Trophoblast cell (in vitro differentiated cells and primary cell): ENCODE measurements around the gene USP36.

ENCODE experiments used
- DNase-seq, 2 donors: peaks; one replicate each; pipeline ENCODE4 v3.0.0-alpha.2; 2016
- H2AFZ ChIP-seq: 2 replicates; pipeline ENCODE4 v1.6.1; 2013; ENCODE audit warnings: low read length, moderate library complexity, mild to moderate bottlenecking; ENCODE audit not compliant: insufficient read depth, poor library complexity
- H2AK5ac ChIP-seq: 2 replicates; pipeline ENCODE4 v1.6.1; 2013; ENCODE audit warnings: mild to moderate bottlenecking, low read length
- H2BK120ac ChIP-seq: 2 replicates; pipeline ENCODE4 v1.6.1; 2013; ENCODE audit warnings: low read length, mild to moderate bottlenecking, moderate library complexity; ENCODE audit not compliant: insufficient read depth, poor library complexity
- H2BK12ac ChIP-seq: 2 replicates; pipeline ENCODE4 v1.6.1; 2013; ENCODE audit warnings: mild to moderate bottlenecking, low read length, moderate library complexity
- H2BK5ac ChIP-seq: 2 replicates; pipeline ENCODE4 v1.6.1; 2013; ENCODE audit warnings: low read length, low read depth, moderate library complexity, mild to moderate bottlenecking; ENCODE audit not compliant: poor library complexity
- H3K14ac ChIP-seq: 2 replicates; pipeline ENCODE4 v1.6.1; 2013; ENCODE audit warnings: mild to moderate bottlenecking, low read length
- H3K18ac ChIP-seq: 2 replicates; pipeline ENCODE4 v1.6.1; 2013; ENCODE audit warnings: mild to moderate bottlenecking, low read length
- H3K23ac ChIP-seq: 2 replicates; pipeline ENCODE4 v1.6.1; 2013; ENCODE audit warnings: low read length
- H3K27ac ChIP-seq: 2 replicates; pipeline ENCODE4 v1.5.1; 2013; ENCODE audit warnings: low read depth, mild to moderate bottlenecking, inconsistent platforms, low read length, moderate library complexity
- H3K27me3 ChIP-seq: 2 replicates; pipeline ENCODE4 v1.6.1; 2013; ENCODE audit warnings: inconsistent platforms, mild to moderate bottlenecking, low read length, moderate library complexity; ENCODE audit not compliant: insufficient read depth
- H3K36me3 ChIP-seq, 2 experiments: 1 replicate in 1 of 2; 2 replicates in 1 of 2; pipeline ENCODE4 v1.6.1; 2013; ENCODE audit warnings: low read length in 2 of 2, mild to moderate bottlenecking in 2 of 2, moderate library complexity in 1 of 2; ENCODE audit not compliant: insufficient read depth in 2 of 2, control insufficient read depth in 1 of 2
- H3K4ac ChIP-seq: 2 replicates; pipeline ENCODE4 v1.6.1; 2013; ENCODE audit warnings: low read depth, mild to moderate bottlenecking, low read length, moderate library complexity
- H3K4me1 ChIP-seq, 2 experiments: 1 replicate in 1 of 2; 2 replicates in 1 of 2; pipeline ENCODE4 v1.6.1; 2013; ENCODE audit warnings: low read length in 2 of 2, mild to moderate bottlenecking in 2 of 2, moderate library complexity in 1 of 2; ENCODE audit not compliant: insufficient read depth in 2 of 2, control insufficient read depth in 1 of 2
- H3K4me2 ChIP-seq: 2 replicates; pipeline ENCODE4 v1.6.1; 2013; ENCODE audit warnings: inconsistent platforms, mild to moderate bottlenecking, low read length, moderate library complexity
- H3K4me3 ChIP-seq: 2 replicates; pipeline ENCODE4 v1.5.1; 2013; ENCODE audit warnings: mild to moderate bottlenecking, low read depth, low read length, inconsistent platforms
- H3K79me1 ChIP-seq: one replicate; pipeline ENCODE4 v1.6.1; 2013; ENCODE audit warnings: low read length
- H3K79me2 ChIP-seq: 2 replicates; pipeline ENCODE4 v1.6.1; 2013; ENCODE audit warnings: low read length, mild to moderate bottlenecking; ENCODE audit not compliant: control insufficient read depth, insufficient read depth, poor library complexity
- H3K9ac ChIP-seq: 2 replicates; pipeline ENCODE4 v1.6.1; 2013; ENCODE audit warnings: mild to moderate bottlenecking, low read length
- H3K9me3 ChIP-seq: 2 replicates; pipeline ENCODE4 v1.6.1; 2013; ENCODE audit warnings: low read depth, mild to moderate bottlenecking, control low read depth, inconsistent platforms, low read length; ENCODE audit not compliant: insufficient read depth
- H4K12ac ChIP-seq: 2 replicates; pipeline ENCODE4 v1.6.1; 2013; ENCODE audit warnings: low read depth, mild to moderate bottlenecking, low read length, moderate library complexity
- H4K8ac ChIP-seq: 2 replicates; pipeline ENCODE4 v1.6.1; 2013; ENCODE audit warnings: low read depth, mild to moderate bottlenecking, low read length, moderate library complexity
- H4K91ac ChIP-seq: one replicate; pipeline ENCODE4 v1.6.1; 2013; ENCODE audit warnings: low read depth, mild to moderate bottlenecking, low read length, moderate library complexity
- WGBS: extraction: QIAGEN DNeasy Blood & Tissue Kit; methylation state at CpG from one replicate; pipeline ENCODE4 v1.1.7; 2013; ENCODE audit warnings: missing lambda C conversion rate; ENCODE audit not compliant: insufficient read length, insufficient coverage; ENCODE audit errors: extremely low coverage; 5-methylcytosine and 5-hydroxymethylcytosine counted together

Gene USP36

DNA sequence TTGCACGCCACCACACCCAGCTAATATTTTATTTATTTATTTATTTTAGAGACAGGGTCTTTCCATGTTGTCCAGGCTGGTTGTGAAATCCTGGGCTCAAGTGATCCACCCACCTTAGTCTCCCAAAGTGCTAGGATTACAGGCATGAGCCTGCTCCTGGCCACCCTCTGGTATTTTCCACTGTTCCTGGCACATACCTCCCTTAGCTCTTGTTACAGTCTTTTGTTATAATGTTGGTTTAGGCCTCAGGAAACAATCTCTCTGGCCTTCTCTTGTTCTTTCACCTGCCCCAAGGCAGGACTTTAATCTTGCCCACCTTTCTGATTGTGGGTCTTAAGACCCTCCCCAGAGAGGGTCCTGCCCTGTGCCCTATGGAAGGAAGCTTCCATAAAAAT lies 55.0 kb downstream of the USP36 start:
- no peak overlapping the region for H2AFZ ChIP-seq
- peaks cover 14% of the 10 kb centered on the region for H3K79me1 ChIP-seq
- H3K9ac ChIP-seq = no peak overlapping the region
- H3K27ac ChIP-seq = no peak overlapping the region
- H2AK5ac ChIP-seq = no peak overlapping the region
- H3K4me2 ChIP-seq = no peak overlapping the region
- no peak overlapping the region for H2BK120ac ChIP-seq
- H3K4me3 ChIP-seq = no peak overlapping the region
- DNase-seq = no peak
- H3K14ac ChIP-seq = no peak overlapping the region
- no peak overlapping the region for H3K23ac ChIP-seq
- no peaks in the 10 kb centered on the region for H3K27me3 ChIP-seq
- WGBS = no CpG with 5 or more reads among the region's 1 CpG
- no peak overlapping the region for H4K91ac ChIP-seq
- peaks cover 0 to 4% of the 10 kb centered on the region in 2 experiments for H3K36me3 ChIP-seq
- peaks cover 11% of the 10 kb centered on the region for H3K79me2 ChIP-seq
- no peak overlapping the region for H2BK12ac ChIP-seq
- H3K4ac ChIP-seq = no peak overlapping the region
- H4K12ac ChIP-seq = no peak overlapping the region
- H3K4me1 ChIP-seq = no peaks in the 10 kb centered on the region
- no peak overlapping the region for H3K18ac ChIP-seq
- H2BK5ac ChIP-seq = no peak overlapping the region
- H4K8ac ChIP-seq = no peak overlapping the region
- H3K9me3 ChIP-seq = no peaks in the 10 kb centered on the region

DNA sequence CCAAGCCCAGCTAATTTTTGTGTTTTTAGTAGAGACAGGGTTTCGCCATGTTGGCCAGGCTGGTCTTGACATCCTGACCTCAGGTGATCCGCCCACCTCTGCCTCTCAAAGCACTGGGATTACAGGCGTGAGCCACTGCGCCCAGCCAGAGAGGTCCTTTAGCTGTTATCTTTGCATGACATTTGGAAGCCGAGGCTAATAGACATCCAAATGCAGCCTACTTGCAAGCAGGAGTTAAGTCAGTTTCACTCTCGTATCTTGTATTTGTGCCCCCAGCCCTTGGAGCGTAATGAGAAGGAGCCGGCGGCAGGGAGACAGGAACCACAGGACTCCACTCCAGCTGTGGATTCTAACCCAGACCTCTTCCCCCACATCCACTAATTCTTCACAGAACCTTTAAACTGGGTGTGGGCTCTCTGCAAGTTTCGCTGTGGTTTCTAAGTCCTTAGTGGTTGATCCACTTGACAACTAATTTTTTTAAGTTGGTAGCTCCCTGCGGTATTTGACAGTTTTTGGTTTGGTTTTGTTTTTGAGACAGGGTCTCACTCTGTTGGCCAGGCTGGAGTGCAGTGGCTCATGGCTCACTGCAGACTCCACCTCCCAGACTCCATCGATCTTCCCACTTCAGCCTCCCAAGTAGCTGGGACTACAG lies 55.5 kb downstream of the USP36 start:
- H3K4me1 ChIP-seq = no peaks in the 10 kb centered on the region
- no peak overlapping the region for H3K4ac ChIP-seq
- H3K4me2 ChIP-seq = no peak overlapping the region
- no peak overlapping the region for H2BK5ac ChIP-seq
- no peak overlapping the region for H4K8ac ChIP-seq
- no peaks in the 10 kb centered on the region for H3K9me3 ChIP-seq
- peaks cover 11% of the 10 kb centered on the region for H3K79me2 ChIP-seq
- no peak overlapping the region for H3K27ac ChIP-seq
- H3K23ac ChIP-seq = no peak overlapping the region
- H3K27me3 ChIP-seq = no peaks in the 10 kb centered on the region
- no peak overlapping the region for H2BK12ac ChIP-seq
- DNase-seq = no peak
- no peak overlapping the region for H4K12ac ChIP-seq
- no peak overlapping the region for H3K9ac ChIP-seq
- no peak overlapping the region for H4K91ac ChIP-seq
- no peak overlapping the region for H2BK120ac ChIP-seq
- H3K18ac ChIP-seq = no peak overlapping the region
- peaks cover 0 to 4% of the 10 kb centered on the region in 2 experiments for H3K36me3 ChIP-seq
- no peak overlapping the region for H3K14ac ChIP-seq
- H2AK5ac ChIP-seq = no peak overlapping the region
- H3K4me3 ChIP-seq = no peak overlapping the region
- no peak overlapping the region for H2AFZ ChIP-seq
- WGBS = no CpG with 5 or more reads among the region's 12 CpGs
- peaks cover 14% of the 10 kb centered on the region for H3K79me1 ChIP-seq

DNA sequence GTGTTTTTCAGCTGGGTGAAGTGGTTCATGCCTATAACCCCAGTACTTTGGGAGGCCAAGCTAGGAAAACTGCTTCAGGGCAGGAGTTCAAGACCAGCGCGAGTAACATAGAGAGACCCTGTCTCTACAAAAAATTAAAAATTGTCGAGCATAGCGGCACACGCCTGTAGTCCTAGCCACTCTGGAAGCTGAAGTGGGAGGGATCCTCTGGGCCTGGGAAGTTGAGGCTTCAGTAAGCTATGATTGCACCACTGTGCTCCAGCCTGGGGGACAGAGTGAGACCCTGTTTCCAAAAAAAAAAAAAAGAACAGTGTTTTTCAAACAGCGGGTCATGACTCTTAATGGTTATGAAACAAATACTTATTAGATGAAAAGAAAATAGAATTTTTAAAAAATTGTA lies 56.3 kb downstream of the USP36 start:
- no peak overlapping the region for H2BK5ac ChIP-seq
- H3K4me2 ChIP-seq = no peak overlapping the region
- H3K18ac ChIP-seq = no peak overlapping the region
- H3K36me3 ChIP-seq = peaks cover 0 to 2% of the 10 kb centered on the region in 2 experiments
- H2BK120ac ChIP-seq = no peak overlapping the region
- no peak overlapping the region for H4K8ac ChIP-seq
- H3K27ac ChIP-seq = no peak overlapping the region
- no peak overlapping the region for H4K91ac ChIP-seq
- no CpG with 5 or more reads among the region's 6 CpGs for WGBS
- no peak overlapping the region for H3K23ac ChIP-seq
- H3K9me3 ChIP-seq = no peaks in the 10 kb centered on the region
- no peak overlapping the region for H2AK5ac ChIP-seq
- no peak overlapping the region for H2AFZ ChIP-seq
- peaks cover 14% of the 10 kb centered on the region for H3K79me1 ChIP-seq
- H4K12ac ChIP-seq = no peak overlapping the region
- no peak for DNase-seq
- H3K14ac ChIP-seq = no peak overlapping the region
- H3K4me1 ChIP-seq = no peaks in the 10 kb centered on the region
- no peak overlapping the region for H2BK12ac ChIP-seq
- H3K9ac ChIP-seq = no peak overlapping the region
- H3K79me2 ChIP-seq = peaks cover 11% of the 10 kb centered on the region
- no peak overlapping the region for H3K4me3 ChIP-seq
- no peaks in the 10 kb centered on the region for H3K27me3 ChIP-seq
- no peak overlapping the region for H3K4ac ChIP-seq

DNA sequence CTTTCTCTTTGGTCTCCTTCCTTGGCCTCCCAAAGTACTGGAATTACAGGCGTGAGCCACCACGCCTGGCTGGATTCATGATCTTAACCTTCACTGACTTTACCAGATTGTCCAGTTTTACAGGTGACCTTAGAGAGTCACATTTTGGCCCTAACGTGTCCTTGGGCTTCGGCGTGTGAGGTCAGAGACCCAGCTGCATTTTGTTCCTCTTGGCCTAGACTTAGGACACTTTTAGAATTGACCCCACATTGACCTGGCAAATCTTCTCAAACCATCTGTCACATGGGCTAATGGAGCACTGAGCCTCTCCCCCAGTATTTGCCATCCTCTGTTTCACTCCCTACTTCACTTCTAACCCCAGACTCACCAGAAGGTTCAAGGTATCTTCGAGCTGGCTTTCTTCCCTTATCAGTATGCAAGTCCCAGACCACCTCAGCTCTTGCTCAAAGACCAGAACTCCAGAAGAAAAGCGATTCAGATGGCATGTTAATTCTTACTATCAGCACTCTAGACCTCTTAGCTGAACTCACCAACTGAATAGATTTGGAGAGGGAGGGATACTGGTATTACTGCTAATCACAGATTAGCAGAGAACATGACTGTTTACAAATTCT lies 56.8 kb downstream of the USP36 start:
- DNase-seq = peak in 1 of 2 donors; percentile 69
- Histone ChIP-seq H2BK12ac (no peak overlapping the region), H2BK5ac (no peak overlapping the region), H3K9me3 (no peaks in the 10 kb centered on the region), H3K27ac (no peak overlapping the region), H4K8ac (no peak overlapping the region), H3K79me2 (peaks cover 11% of the 10 kb centered on the region), H3K14ac (no peak overlapping the region), H3K4me2 (no peak overlapping the region), H3K4me1 (no peaks in the 10 kb centered on the region), H4K12ac (no peak overlapping the region), H4K91ac (no peak overlapping the region), H3K4me3 (no peak overlapping the region), H3K23ac (no peak overlapping the region), H3K4ac (no peak overlapping the region), H3K18ac (no peak overlapping the region), H3K36me3 (peaks cover 0 to 2% of the 10 kb centered on the region in 2 experiments), H2AK5ac (no peak overlapping the region), H3K27me3 (no peaks in the 10 kb centered on the region), H2BK120ac (no peak overlapping the region), H3K79me1 (peaks cover 14% of the 10 kb centered on the region), H2AFZ (no peak overlapping the region), H3K9ac (no peak overlapping the region)
- no CpG with 5 or more reads among the region's 7 CpGs for WGBS
